HEK293 (cell line): ENCODE measurements around the gene FOXO6.

ENCODE experiments used
- CTCF ChIA-PET: fragments of 350-600 bp; formaldehyde crosslinking; extraction: SDS; loops from one replicate; lab custom pipeline; 2021; ENCODE audit warnings: antibody characterized with exemption; lab: Yijun Ruan, JAX
- POLR2A ChIA-PET: fragments of 300-600 bp; formaldehyde crosslinking; extraction: SDS; loops from one replicate; lab custom pipeline; 2020; ENCODE audit warnings: antibody characterized with exemption, inconsistent platforms; lab: Yijun Ruan, JAX
- H3K27ac ChIP-seq: fragments of 200-500 bp; sonication (Bioruptor generic); 2 replicates; pipeline ENCODE4 v1.5.1; 2014; ENCODE audit warnings: low read depth, low read length, control low read depth, inconsistent platforms; ENCODE audit errors: extremely low read depth
- H3K36me3 ChIP-seq, 2 experiments: fragments of 200-500 bp in 1 of 2; sonication (Bioruptor generic) in 1 of 2; 1 replicate in 1 of 2; 2 replicates in 1 of 2; pipeline ENCODE4 v1.5.1; 2014 to 2017; ENCODE audit warnings: inconsistent platforms in 2 of 2, low read length in 2 of 2; ENCODE audit not compliant: control insufficient read depth in 2 of 2, insufficient read depth in 1 of 2
- H3K4me1 ChIP-seq: fragments of 200-500 bp; sonication (Bioruptor generic); 2 replicates; pipeline ENCODE4 v1.5.1; 2014; ENCODE audit warnings: mild to moderate bottlenecking, low read length, inconsistent platforms; ENCODE audit not compliant: control insufficient read depth, insufficient read depth
- H3K4me3 ChIP-seq: 2 replicates; pipeline ENCODE4 v1.5.1; 2011; ENCODE audit warnings: low read depth, mild to moderate bottlenecking, control low read depth, low read length, moderate library complexity
- H3K9me3 ChIP-seq: fragments of 200-500 bp; sonication (Bioruptor generic); 2 replicates; pipeline ENCODE4 v1.5.1; 2014; ENCODE audit warnings: low read depth, low read length, inconsistent platforms; ENCODE audit not compliant: control insufficient read depth, insufficient read depth
- INSM2 ChIP-seq: fragments of 450-650 bp; formaldehyde crosslinking; IDR thresholded peaks from 2 replicates; pipeline ENCODE4 v1.5.1; 2016; ENCODE audit warnings: missing biosample characterization, missing genetic modification characterization
- YY1 ChIP-seq: fragments of 450-650 bp; formaldehyde crosslinking; IDR thresholded peaks from 2 replicates; pipeline ENCODE4 v1.5.1; 2018; ENCODE audit warnings: missing biosample characterization, missing genetic modification characterization
- ZBTB48 ChIP-seq: fragments of 450-650 bp; formaldehyde crosslinking; IDR thresholded peaks from 2 replicates; pipeline ENCODE4 v1.5.1; 2016; ENCODE audit warnings: missing biosample characterization, missing genetic modification characterization
- ZIC2 ChIP-seq: fragments of 450-650 bp; formaldehyde crosslinking; IDR thresholded peaks from 2 replicates; pipeline ENCODE4 v1.5.1; 2016; ENCODE audit warnings: missing biosample characterization, missing genetic modification characterization
- ZNF155 ChIP-seq: fragments of 450-650 bp; formaldehyde crosslinking; IDR thresholded peaks from 2 replicates; pipeline ENCODE4 v1.5.1; 2016; ENCODE audit warnings: missing biosample characterization, missing genetic modification characterization
- ZNF175 ChIP-seq: fragments of 450-650 bp; formaldehyde crosslinking; IDR thresholded peaks from 2 replicates; pipeline ENCODE4 v1.5.1; 2016; ENCODE audit warnings: missing biosample characterization, missing genetic modification characterization
- ZNF280D ChIP-seq: fragments of 450-650 bp; formaldehyde crosslinking; IDR thresholded peaks from 2 replicates; pipeline ENCODE4 v1.5.1; 2016; ENCODE audit warnings: missing biosample characterization, missing genetic modification characterization
- ZNF449 ChIP-seq: fragments of 450-650 bp; formaldehyde crosslinking; IDR thresholded peaks from 2 replicates; pipeline ENCODE4 v1.5.1; 2017; ENCODE audit warnings: missing biosample characterization, mild to moderate bottlenecking, missing genetic modification characterization, moderate library complexity
- ZNF596 ChIP-seq: fragments of 450-650 bp; IDR thresholded peaks from 2 replicates; pipeline ENCODE4 v1.5.0; 2018; ENCODE audit warnings: missing biosample characterization, mild to moderate bottlenecking, missing genetic modification characterization, moderate library complexity
- ZNF624 ChIP-seq: fragments of 450-650 bp; formaldehyde crosslinking; IDR thresholded peaks from 2 replicates; pipeline ENCODE4 v1.5.1; 2017; ENCODE audit warnings: missing biosample characterization, missing genetic modification characterization
- ZNF629 ChIP-seq: fragments of 450-650 bp; formaldehyde crosslinking; IDR thresholded peaks from 2 replicates; pipeline ENCODE4 v1.5.1; 2017; ENCODE audit warnings: missing biosample characterization, missing genetic modification characterization
- ZNF747 ChIP-seq: fragments of 450-650 bp; formaldehyde crosslinking; IDR thresholded peaks from 2 replicates; pipeline ENCODE4 v1.5.1; 2016; ENCODE audit warnings: missing biosample characterization, missing genetic modification characterization
- ZNF791 ChIP-seq: fragments of 450-650 bp; formaldehyde crosslinking; IDR thresholded peaks from 2 replicates; pipeline ENCODE4 v1.5.1; 2016; ENCODE audit warnings: missing biosample characterization, missing genetic modification characterization
- TF ChIP-seq, protein P1 (sequence below): sonication (generic); formaldehyde crosslinking; IDR thresholded peaks from 2 replicates; pipeline ENCODE4 v1.8.1; 2022; ENCODE audit warnings: mild to moderate bottlenecking, moderate library complexity, missing genetic modification reagents
- TF ChIP-seq, protein P2 (sequence below): fragments of 450-650 bp; formaldehyde crosslinking; IDR thresholded peaks from 2 replicates; pipeline ENCODE4 v1.5.1; 2016; ENCODE audit warnings: missing biosample characterization, missing genetic modification characterization

The FOXO6 gene

DNA sequence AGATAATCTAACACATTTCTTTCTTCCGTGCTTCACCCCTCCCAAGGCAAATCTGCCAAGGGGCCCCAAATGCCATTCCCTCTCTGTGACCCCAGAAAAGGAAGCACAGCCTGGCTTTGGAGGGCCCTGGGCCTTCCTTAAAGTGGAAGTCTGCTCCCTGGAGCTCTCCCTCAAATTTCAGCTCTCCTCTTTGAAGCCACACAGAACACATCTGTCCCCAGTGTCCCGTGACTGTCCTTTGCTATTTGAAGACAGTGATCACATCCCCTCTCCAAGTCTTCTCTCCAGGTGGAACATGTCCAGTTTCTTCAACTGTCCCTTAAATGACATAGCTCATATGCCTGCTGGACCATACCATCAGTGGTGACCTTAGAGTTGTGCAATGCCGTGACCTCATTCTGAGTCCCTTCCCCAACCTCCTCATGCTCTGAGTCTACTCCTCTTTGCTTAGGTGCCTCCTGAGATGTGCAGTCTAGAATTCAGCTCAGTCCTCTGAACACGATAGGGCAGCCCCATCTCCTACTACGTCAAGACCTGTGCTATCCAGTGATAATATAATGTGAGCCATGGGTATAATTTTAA, 18.4 kb upstream of the FOXO6 start (continued):
- no peak for TF ChIP-seq ZNF280D (tag by site-specific recombination)
- TF ChIP-seq ZNF791 (tag by site-specific recombination): no peak
- no peak for TF ChIP-seq ZNF624 (tag by site-specific recombination)
- TF ChIP-seq ZNF155 (tag by site-specific recombination): no peak
- TF ChIP-seq, protein P1, sequence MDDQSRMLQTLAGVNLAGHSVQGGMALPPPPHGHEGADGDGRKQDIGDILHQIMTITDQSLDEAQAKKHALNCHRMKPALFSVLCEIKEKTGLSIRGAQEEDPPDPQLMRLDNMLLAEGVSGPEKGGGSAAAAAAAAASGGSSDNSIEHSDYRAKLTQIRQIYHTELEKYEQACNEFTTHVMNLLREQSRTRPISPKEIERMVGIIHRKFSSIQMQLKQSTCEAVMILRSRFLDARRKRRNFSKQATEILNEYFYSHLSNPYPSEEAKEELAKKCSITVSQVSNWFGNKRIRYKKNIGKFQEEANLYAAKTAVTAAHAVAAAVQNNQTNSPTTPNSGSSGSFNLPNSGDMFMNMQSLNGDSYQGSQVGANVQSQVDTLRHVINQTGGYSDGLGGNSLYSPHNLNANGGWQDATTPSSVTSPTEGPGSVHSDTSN: no peak
- no peak for TF ChIP-seq ZNF629
- no peak for TF ChIP-seq ZNF175 (tag by site-specific recombination)
- TF ChIP-seq, all 188 proteins: peak for 0

DNA sequence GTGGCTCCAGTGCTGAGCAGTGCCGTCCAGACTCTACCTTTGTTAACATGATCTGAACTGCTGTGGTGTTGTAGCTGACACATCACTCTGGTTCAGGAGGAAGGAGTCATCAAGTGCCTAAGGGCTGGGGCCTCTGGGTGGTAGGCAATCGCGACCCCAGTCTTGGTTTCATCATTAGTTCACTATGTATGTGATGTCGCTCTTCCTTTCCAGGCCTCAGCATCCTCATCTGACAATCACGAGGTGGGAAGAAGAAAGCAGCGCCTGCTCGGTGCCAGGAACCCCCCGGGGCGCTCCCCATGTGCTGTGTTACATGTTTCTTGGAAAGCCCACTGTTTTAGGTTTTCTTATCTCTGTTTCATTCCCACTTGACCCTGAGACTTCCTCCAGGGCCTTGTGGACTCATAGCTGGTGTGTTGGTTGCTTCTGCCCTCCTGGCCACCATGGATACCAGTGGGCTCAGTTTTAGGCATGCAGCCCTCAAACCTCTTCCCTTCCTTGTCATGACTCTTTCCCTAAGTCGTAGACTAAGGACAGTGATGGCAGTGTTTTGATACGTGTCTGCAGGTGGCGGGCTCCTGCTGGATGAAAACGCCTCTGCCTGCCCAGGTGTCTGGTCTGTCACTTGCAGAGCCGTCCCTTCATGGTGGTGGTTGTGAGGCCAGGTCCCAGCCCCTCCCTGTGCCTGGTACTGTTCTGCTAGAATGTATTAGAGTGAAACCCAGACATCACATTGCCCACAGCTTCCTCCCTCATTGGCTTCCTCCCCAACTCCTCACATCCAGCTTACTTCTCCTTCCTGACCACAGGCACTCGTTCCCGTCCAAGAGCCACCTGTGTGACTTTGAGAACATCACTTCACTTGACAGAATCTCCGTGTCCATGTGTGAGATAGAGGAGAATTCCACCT, 17.2 kb upstream of the FOXO6 start:
- Histone ChIP-seq H3K36me3 (no peaks in the 10 kb centered on the region), H3K4me1 (peaks cover 6% of the 10 kb centered on the region; the same call in 1 of the 2 replicates), H3K4me3 (no peak overlapping the region), H3K27ac (no peak overlapping the region), H3K9me3 (no peaks in the 10 kb centered on the region)
- no peak for TF ChIP-seq INSM2 (tag by site-specific recombination)
- no peak for TF ChIP-seq YY1 (tag by site-specific recombination)
- no peak for TF ChIP-seq ZNF596 (tag by site-specific recombination)
- TF ChIP-seq ZNF747 (tag by site-specific recombination): no peak
- peak; percentile 70; the same call in 1 of the 2 replicates for TF ChIP-seq ZIC2
- no peak for TF ChIP-seq ZNF449 (tag by site-specific recombination)
- ChIA-PET POLR2A (no interaction called here), CTCF (interaction anchor here (0.6 to 3.1 kb wide), 4 partner anchors 11 to 88 kb away, joined by 3 to 15 read pairs (median 7); no protein-coding TSS in a partner anchor)

DNA sequence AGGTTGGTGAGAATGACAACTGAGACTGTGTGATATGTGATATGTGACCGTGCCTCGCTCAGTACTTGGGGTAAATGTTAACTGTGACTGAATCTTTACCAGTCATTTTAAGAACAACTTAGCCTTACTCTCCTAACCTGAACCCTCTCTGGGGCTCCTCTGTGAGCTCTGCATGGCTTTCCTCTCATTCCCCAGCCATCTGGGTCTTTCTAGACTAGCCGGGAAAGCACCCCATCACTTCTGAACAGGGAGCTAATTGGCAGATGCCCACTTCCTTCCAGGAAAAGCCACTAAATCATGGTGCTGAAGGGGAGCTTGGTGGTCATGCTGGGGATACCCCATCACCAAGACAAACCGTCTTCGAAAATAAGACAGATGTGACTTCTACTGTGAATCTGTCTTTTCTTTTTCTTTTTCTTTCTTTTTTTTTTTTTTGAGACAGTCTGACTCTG, 16.5 kb upstream of the FOXO6 start:
- ChIA-PET CTCF (no interaction called here), POLR2A (interaction anchor here (0.7 kb wide), 2 partner anchors 14 to 101 kb away, joined by 3 read pairs; no protein-coding TSS in a partner anchor)
- no peak overlapping the region for H3K4me3 ChIP-seq

More for the DNA sequence above, 16.5 kb upstream of the FOXO6 start:
- Histone ChIP-seq H3K27ac (no peak overlapping the region), H3K36me3 (no peaks in the 10 kb centered on the region), H3K4me1 (peaks cover 6% of the 10 kb centered on the region; the same call in 1 of the 2 replicates), H3K9me3 (no peaks in the 10 kb centered on the region)
- TF ChIP-seq, protein P2, sequence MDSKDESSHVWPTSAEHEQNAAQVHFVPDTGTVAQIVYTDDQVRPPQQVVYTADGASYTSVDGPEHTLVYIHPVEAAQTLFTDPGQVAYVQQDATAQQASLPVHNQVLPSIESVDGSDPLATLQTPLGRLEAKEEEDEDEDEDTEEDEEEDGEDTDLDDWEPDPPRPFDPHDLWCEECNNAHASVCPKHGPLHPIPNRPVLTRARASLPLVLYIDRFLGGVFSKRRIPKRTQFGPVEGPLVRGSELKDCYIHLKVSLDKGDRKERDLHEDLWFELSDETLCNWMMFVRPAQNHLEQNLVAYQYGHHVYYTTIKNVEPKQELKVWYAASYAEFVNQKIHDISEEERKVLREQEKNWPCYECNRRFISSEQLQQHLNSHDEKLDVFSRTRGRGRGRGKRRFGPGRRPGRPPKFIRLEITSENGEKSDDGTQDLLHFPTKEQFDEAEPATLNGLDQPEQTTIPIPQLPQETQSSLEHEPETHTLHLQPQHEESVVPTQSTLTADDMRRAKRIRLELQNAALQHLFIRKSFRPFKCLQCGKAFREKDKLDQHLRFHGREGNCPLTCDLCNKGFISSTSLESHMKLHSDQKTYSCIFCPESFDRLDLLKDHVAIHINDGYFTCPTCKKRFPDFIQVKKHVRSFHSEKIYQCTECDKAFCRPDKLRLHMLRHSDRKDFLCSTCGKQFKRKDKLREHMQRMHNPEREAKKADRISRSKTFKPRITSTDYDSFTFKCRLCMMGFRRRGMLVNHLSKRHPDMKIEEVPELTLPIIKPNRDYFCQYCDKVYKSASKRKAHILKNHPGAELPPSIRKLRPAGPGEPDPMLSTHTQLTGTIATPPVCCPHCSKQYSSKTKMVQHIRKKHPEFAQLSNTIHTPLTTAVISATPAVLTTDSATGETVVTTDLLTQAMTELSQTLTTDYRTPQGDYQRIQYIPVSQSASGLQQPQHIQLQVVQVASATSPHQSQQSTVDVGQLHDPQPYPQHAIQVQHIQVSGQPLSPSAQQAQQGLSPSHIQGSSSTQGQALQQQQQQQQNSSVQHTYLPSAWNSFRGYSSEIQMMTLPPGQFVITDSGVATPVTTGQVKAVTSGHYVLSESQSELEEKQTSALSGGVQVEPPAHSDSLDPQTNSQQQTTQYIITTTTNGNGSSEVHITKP (tag by site-specific recombination): peak; percentile 65
- TF ChIP-seq ZBTB48 (tag by site-specific recombination): no peak
